RKO (cell line): ENCODE data around the gene HSF2BP.
"Not testable (repeated sequence)": the region's sequence is repeated elsewhere in the genome, so short reads cannot be mapped to it uniquely, and the experiment has no call there.

ENCODE experiments used
- DNase-seq: peaks from one replicate; pipeline ENCODE4 v3.0.0-alpha.2; 2016; ENCODE audit warnings: low spot score

HSF2BP gene

DNA sequence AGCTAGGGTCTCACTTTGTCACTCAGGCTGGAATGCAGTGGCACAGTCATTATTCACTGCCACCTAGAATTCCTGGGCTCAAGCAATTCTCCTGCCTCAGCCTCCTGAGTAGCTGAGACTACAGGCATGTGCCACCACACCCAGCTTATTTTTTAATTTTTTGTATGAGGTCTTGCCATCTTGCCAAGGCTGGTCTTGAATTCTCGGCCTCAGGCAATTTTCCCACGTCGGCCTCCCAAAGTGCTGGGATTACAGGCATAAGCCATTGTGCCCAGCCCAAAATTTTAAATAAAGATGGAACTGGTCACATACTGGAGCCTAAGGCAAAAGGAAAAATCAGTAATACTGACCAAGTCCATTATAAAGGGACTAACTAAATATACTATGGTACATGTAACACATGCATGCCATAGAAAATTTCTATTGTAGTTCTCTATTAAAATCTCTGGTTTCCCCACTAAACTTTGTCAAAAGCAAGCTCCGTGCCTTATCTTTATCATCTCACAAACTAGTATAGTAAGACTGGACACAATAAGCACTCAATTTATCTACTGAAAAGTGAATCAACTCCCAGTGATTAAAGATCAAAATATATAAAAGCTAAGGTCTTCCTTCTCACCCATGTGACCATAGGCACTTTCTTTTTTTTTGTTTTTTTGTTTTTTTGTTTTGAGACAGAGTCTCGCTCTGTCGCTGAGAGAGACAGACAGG is 61.6 kb downstream of the HSF2BP start:
- DNase-seq = no peak

GRCh38 chr21:43597052-43597451 is 62.2 kb downstream of the HSF2BP start:
- DNase-seq = peak; percentile 39

- DNase-seq = no peak
Measured at GRCh38 chr21:43596616-43597015, 62.7 kb downstream of the HSF2BP start.

GRCh38 chr21:43595769-43596168 is 63.5 kb downstream of the HSF2BP start:
- DNase-seq = not testable (repeated sequence)

GRCh38 chr21:43593078-43593477 is 66.2 kb downstream of the HSF2BP start:
- DNase-seq = no peak

GRCh38 chr21:43591571-43591970 is 67.7 kb downstream of the HSF2BP start:
- DNase-seq = no peak

- no peak for DNase-seq
Measured at GRCh38 chr21:43590194-43590593, 69.1 kb downstream of the HSF2BP start.

DNA sequence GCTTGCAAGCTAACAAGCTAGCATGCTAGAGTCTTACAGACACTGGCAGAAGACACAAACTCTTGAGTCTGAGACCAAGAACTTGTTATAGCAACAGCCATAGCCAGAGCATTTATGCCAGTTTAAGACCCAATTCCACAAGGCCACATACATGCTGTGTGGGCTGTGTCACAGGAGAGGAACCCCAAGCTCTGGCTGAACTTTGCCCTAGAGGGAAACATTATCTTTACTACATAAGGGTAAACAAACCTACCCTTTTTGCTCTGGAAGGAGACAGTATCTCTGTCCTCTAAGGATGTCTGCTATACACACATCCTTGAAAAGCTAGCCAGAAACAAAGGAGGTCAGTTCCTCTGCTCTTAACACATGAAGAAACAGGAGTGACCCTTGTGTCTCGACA is 70.3 kb downstream of the HSF2BP start:
- no peak for DNase-seq

DNA sequence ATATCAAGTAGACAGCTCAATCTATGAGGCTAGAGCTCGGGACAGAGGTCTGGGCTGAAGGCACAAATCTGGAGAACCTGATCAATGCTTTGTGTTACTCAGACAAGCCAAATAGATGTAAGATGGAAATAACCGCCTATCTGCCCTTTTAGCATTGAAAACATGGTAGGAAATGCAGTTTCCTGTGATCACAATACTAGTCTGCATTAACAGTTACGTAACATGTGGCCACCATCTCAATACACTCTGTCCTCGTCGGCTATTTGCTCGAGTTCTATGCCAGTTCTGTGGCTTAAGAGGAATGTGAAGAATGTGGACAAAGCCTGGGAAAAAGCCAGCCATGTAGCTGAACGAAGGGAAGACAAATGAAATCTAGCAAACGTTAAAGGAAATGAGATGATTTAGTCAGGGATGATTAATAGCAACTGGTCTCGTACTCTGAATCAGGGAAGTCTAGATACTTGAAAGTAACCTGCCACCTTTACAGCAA is 73.3 kb downstream of the HSF2BP start:
- peak; percentile 93 for DNase-seq

DNA sequence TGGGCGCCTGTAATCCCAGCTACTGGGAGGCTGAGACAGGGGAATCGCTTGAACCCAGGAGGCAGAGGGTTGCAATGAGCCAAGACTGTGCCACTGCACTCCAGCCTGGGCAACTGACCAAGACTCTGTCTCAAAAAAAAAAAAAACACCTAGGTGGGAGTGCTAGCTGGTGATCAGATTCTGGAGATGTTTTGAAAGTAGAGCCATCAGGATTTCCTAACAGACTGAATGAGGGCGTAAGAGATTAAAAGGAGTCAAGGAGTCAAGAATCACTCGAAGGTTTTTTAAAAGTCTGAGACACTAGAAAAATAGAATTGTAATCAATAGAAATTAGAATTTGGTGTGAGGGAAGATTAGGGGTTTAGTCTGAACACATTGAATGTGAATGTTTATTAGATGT is 73.8 kb downstream of the HSF2BP start:
- DNase-seq = no peak

DNA sequence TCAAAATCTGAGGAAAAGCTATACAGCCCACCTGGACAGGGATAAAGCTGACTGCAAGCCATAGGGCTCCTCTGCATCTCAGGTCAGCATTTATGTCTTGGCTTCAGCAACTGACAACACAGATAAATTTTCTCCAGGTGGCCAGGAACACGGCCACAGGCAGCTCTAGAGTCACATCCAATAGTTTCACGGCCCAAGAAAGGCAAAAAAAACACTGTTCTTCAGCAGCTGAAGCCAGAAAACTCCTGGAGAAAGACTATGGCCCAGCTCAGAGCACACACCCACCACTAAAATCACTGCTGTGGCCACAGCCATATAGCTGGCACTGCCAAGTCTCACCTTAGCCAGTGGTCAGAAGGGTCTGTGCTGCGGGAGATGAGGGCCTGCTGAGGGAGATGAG is 77.8 kb downstream of the HSF2BP start:
- DNase-seq = no peak

DNA sequence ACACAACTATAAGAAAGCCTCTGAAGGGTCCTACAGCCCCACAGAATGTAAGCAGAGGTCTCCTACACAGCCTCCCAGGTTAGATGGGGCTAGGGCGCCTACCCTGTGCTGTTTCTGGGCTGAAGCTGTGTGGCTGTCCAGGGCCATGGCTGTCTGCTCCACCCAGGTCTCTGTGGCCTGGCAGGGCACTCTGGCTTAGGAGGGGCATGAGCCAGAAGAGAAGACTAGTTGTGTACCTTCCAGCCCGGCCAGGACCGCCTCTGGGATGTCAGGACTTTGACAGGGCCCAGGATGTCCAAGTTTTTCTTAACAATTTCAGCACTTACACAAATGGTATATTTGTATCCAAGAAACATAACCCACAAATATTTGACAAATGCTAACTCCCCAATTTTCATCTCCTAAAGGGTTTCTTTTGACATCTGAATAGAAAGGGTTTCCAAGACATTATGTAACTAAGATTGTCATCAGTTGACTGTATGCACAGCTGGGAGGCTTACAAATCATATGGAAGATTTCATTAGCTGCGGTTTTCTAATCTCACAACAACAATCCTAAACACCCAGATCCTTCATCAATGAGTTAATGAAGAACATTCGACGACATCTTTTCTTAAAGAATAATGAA is 80.5 kb downstream of the HSF2BP start:
- no peak for DNase-seq

DNA sequence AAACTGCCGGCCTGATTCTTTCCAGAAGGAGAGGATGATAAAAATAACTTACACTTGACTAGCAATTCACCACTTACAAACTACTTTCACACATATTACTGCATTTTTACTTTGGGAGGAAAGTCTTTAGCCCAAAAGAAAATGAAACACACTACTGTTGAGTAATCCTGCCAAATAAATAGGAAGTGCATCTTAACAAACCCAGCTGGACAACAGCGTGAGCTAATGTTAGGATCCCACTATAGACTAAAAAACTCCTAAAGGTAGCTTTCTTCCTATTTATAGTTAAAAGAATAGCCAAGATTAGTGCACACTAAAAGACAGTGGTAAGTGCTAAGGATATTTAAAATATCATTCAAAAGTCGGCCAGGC is 83.8 kb downstream of the HSF2BP start:
- no peak for DNase-seq

DNA sequence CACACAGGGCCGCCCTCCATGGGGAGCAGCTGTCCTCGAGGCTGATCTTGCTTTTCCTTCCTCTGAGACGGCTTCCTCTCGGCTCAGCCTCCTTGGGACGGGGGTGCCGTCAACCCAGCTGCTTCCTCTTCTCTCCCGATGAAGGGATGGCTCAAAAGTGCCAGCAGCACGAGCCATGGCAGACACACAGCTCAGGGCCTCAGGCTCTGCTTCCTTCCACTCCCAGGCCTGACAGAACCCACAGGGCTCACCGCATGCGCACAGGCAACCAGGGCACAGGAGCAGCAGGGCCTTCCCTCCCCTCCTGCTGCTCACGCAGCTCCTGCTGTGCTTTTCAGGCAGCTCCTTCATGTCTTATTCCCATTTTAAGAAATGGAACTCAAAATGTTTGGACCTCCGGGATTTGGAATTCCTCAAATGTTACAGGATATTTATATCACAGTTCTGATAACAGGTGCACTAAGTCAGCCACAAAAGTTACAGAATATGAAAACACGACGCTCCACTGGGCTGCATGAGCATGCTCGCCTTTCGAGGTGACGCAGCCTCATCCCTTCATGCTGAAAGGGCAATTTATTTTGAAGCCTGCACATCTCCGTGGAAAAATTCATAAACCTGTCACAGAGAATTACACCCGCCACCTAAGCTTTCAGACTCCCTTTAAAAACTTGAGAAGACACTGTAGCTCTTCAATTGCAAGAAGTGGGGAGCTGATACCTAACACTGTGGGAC is 84.4 kb downstream of the HSF2BP start:
- DNase-seq = no peak

DNA sequence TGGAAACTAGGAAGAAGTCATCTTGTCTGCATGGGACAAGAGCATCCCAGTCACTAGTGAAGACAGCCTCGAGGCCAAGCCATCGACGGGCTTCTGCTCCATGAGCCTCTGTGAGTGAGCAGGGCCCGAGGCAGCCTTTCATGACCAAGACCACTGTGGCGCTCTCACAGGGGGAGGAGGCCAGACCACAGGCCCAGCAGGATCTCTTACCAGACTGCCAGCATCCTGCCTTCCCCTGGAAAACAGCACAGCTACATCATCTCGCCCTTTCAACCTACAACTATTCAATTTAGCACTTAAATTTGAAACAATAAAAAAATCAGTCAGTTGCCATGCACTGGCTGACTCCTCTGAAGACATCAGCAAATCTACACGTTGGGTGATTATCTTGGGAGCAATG is 85.4 kb downstream of the HSF2BP start:
- no peak for DNase-seq

DNA sequence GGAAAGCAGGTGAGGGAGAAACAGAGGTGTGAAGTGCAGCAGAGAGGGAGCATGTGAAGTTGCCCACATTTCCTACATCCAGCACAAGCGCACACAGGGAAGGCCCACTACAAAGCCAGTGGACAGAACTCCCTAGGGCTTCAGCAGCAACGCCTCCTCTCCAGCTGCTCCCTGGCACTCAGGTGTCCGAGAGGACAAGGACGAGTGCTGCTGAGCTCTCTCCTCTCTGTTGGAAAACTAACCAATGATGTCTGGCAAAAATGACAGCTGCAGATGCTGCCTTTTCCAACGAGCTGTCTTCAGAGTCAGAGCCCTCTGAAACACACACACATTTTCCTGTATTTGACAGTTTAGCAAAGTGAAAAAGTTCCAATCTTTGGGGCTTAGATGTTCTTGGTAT is 86.8 kb downstream of the HSF2BP start:
- DNase-seq = no peak

- no peak for DNase-seq
Measured at GRCh38 chr21:43571976-43572375, 87.3 kb downstream of the HSF2BP start.

GRCh38 chr21:43570195-43570594 is 89.1 kb downstream of the HSF2BP start:
- DNase-seq = not testable (repeated sequence)

DNA sequence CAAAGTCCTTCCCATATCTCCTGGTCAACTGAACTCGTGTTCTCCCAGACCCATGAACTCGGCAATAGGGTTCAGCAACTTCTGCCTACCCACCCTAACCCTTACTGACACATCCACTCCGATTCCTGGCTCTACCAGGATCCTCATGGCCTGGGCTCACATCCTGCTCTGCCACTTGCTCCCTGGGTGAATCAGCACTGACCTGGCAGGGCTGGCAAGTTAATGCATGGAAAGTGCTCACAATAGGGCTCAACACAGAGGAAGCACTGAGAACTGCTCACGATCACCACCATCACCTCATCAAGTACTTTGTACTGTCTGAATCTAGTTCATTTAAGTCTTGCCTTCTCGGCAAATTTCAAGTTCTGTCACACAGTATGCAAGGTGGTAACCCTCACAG is 96.8 kb downstream of the HSF2BP start:
- DNase-seq = not testable (repeated sequence)

GRCh38 chr21:43540561-43540960 is 118.7 kb downstream of the HSF2BP start:
- not testable (repeated sequence) for DNase-seq

- not testable (repeated sequence) for DNase-seq
Measured at GRCh38 chr21:43522495-43523131, 136.7 kb downstream of the HSF2BP start.

DNA sequence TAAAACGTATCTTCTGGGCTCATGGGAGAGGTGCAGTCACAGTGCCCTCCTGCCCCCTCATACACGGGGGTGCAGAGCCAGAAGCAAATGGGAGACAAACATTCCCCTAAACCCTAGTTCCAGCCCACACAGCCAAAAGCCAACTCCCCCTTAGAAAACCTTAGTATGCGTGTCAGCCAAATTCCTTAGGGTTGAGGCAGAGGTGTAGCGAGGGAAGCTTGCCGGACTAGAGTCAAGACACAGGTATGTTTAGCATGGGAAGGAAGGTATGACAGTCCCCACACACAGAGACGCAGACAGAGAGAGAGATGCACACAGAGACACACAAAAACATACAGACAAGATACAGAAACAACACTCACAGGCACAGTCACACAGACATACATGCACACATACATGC is 141.6 kb downstream of the HSF2BP start:
- DNase-seq = not testable (repeated sequence)
